ENCODE data around the gene PNLDC1.

PNLDC1 gene, protein sequence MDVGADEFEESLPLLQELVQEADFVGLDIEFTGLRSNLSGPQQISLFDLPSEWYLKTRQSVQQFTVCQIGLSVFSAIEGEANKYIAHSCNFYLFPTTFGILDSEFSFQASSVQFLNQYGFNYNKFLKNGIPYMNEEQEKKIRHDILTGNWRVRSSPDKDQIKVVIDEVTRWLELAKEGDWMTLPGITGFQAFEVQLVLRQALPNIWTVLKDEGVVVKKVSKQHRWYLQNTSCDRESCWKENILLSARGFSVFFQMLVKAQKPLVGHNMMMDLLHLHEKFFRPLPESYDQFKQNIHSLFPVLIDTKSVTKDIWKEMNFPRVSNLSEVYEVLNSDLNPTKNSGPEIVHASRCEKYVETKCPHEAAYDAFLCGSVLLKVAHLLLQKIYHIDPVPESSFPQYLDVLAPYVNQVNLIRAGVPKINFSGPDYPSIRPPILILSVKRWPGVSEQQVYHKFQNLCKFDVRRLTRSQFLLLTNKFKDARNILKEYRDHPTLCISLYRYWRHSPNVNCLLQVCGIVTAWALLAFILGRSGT

DNA sequence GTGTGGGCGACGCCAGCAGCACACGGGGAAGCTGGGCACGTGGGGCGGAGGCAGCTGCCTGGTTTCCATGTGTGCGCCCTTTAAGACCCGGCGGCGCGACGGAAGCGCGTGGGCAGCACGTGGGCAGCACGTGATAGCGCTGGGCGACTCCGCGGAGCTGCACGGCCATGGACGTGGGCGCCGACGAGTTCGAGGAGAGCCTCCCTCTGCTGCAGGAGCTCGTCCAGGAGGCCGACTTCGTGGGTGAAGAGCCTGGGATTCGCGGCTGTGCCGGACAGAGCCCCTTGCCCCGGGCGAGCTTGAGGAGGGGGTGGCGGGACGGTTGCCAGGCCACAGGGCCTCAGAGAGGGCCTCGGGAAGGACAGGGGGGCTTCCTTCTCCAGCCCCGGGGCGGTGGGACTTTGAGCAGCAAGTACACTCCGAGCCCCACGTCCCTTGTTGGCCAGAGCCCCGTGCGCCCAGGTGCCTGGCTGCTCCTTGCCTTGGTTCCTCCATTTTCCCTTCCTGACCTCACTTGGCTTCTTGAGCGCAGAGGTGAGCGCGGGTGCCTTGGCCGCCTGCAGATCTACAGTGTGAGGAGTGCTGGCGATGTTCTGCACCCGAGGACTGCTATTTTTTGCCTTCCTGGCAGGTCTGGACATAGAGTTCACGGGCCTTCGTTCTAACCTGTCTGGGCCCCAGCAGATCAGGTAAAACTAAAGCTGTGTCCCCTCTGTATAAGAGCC lies at the start of gene PNLDC1:
TSS of gene PNLDC1 (plus strand) at position 136 of the 725 bp plus-strand sequence. CDS start at position 168, 32 bp downstream.
- DNase-seq, result no peak

DNA sequence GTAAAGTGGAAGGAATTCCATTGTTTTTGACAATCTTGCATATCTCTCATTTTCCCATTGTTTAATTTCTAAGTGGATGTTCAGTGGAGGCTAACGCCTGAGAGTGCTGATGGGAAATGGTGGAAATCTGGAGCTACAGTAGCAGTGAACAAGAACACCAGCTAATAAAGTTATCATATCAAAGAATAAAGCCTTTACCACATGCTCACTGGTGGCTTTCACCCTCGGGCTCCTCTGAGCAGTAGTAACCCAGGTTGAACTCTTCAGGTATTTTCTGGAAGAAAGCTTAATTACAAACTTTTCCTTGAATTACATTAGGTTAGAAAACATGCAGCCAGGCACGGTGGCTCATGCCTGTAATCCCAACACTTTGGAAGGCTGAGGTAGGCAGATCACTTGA lies 48.6 kb upstream of the PNLDC1 start:
- no peak for DNase-seq

DNA sequence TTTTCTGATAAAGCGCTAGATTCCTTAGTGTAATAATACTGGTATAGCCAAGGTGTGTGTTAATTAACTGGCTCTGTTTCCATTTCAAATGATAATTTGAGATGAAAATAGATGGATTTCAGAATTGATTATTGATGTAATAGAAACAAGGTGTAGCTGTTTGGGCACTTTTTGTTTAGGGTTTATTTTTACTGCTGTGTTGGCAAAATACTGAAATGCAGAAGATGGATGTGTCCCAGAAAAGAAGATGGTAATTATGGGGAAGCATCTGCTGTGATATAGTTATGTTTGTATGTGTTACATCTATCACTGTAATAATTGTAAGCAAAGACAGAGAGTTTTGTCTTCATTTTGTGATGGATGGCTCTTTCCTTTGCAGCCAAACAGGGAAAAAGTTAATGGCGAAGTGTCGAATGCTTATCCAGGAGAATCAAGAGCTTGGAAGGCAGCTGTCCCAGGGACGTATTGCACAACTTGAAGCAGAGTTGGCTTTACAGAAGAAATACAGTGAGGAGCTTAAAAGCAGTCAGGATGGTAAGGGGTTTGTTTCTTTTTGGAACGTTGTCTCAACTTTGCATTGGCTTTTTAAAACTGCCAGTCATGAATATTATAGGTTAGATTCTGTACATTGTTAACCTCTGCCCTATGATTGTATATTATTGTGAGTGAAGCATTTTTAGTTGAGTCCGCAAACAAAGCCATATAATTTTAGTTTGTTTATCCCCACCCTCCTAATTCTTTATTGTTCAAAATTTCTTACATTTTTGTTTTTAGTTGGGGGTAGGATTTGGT lies 46.8 kb upstream of the PNLDC1 start:
- no peak for DNase-seq

DNA sequence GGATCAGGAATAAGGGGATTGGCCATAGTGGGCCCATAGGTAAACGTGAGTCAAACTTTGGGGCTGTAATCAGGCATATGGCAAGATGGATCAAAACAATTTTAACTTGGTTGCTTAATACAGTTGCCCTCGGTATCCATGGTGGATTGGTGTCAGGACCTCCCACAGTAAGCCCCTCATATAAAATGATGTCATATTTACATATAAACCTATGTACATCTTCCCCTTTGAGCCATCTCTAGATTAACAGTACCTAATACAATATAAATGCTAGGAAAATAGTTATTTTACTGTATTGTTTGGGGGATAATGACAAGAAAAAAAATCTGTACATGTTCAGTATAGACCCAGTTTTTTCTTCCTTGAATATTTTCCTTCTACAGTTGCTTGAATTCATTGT lies 45.7 kb upstream of the PNLDC1 start:
- no peak for DNase-seq

DNA sequence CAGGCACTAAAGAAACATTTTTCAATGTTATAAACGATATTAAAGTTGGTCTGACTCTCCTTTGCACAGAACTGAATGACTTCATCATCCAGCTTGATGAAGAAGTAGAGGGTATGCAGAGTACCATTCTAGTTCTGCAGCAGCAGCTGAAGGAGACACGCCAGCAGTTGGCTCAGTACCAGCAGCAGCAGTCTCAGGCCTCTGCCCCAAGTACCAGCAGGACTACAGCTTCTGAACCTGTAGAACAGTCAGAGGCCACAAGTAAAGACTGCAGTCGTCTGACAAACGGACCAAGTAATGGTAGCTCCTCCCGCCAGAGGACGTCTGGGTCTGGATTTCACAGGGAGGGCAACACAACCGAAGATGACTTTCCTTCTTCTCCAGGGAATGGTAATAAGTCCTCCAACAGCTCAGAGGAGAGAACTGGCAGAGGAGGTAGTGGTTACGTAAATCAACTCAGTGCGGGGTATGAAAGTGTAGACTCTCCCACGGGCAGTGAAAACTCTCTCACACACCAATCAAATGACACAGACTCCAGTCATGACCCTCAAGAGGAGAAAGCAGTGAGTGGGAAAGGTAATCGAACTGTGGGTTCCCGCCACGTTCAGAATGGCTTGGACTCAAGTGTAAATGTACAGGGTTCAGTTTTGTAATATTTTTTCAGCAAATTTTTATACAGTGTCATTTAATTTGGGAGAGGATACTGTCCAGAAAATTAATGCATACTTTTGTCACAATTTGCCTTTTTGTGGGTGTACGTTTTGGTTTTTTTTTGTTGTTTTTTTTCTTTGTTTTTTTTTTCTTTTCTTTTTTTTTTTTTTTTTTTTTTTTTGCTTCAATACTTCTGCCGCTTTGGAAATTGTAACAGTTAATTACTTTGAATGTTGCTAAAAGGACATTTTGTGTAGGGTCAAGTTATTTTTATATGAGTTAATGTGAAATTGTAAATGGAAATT lies 44.8 kb upstream of the PNLDC1 start:
- DNase-seq, result no peak

DNA sequence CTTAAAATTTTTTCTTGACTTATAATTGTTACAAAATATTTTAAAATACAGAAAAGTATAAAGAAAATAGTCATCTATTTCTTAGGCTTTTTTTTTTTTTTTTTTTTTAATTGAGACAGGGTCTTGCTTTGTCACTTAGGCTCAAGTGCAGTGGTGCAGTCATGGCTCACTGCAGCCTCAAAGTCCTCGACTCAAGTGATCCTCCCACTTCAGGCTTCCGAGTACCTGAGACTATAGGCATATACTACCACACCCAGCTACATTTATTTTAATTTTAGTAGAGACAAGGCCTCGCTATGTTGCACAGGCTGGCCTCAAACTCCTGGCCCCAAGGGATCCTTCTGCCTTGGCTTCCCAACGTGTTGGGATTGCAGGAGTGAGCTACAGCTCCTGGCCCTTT lies 43.6 kb upstream of the PNLDC1 start:
- no peak for DNase-seq

DNA sequence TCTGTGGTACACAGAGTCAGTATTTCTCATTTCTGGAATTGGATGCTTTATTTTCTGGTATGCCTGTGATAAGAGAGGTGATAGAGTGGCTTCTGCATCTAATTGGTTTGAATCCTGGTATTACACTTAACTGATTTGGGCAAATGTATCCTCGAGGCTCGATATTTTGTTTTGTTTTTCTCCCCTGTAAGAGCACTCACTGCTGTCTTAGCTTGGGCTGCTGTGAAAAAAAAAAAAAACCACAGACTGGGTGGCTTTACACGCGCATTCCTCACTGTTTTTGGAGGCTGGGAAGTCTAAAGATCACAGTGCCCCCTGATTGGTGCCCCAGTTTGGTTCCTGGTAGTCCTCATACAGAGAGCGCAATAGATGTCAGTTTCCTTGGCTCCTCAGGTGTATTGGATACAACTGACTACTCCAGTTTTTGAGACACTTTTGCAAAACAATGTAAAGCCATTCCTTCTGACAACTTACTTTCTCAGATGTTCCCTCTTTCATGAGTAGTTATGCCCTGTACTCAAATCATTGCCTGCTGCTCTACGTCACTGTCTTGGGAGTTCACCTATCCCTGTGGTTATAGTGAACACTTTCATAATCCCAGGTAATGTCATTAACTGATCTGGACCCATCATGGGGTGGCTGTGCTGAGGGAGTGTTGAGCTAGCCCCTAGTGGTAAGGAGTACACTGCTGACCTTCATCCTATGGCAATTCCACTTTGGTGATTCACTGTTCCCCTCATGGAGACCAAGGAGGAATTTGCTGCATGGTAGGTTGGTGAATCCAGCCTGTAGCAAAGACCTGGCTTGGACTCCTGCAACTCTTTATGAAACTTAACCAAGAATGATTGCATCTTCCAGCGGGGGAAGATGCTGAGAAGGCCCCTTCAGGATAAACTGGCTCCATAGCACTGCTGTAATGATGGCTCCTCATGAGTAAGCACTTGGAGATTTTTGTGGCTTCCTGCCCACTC lies 41.8 kb upstream of the PNLDC1 start:
- DNase-seq, result no peak

DNA sequence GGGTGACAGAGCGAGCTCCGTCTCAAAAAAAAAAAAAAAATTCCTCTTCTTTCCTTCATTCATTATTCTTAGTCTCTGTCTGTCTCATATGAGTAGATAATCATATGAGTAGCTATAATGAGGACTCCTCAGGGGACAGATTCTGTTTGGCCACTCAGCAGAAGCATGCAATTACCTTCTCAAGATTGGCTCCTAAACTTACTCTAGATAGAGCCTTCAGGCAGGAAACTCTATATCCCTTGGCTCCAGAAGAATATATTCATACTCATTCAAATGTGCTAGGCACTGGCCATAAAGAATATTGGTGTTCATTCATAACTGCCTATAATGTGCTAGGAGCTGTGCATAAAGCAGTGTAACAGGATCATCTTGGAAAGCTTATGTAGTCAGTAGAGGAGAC lies 40.4 kb upstream of the PNLDC1 start:
- DNase-seq, result no peak

DNA sequence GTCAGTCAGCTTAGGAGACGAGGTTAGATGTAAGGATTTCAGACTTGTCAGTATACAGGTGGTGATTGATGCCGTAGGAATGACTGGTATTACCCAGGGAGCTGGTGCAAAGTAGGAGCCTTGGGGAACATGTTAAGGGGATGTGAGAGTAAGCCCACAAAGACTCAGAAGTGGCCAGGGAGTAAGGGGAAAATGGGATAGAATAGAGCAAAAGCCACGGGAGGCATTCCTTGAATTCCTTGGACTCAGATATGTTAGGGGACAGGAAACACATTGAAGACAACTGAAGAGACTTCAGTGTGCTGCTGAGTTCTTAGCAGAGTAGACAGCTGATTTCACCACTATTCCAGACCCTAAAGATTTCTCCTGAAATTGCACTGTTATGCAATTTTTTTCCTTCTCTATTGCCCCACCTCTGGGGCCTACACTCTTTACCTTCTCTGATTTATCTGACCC lies 39.4 kb upstream of the PNLDC1 start:
- DNase-seq, result no peak

DNA sequence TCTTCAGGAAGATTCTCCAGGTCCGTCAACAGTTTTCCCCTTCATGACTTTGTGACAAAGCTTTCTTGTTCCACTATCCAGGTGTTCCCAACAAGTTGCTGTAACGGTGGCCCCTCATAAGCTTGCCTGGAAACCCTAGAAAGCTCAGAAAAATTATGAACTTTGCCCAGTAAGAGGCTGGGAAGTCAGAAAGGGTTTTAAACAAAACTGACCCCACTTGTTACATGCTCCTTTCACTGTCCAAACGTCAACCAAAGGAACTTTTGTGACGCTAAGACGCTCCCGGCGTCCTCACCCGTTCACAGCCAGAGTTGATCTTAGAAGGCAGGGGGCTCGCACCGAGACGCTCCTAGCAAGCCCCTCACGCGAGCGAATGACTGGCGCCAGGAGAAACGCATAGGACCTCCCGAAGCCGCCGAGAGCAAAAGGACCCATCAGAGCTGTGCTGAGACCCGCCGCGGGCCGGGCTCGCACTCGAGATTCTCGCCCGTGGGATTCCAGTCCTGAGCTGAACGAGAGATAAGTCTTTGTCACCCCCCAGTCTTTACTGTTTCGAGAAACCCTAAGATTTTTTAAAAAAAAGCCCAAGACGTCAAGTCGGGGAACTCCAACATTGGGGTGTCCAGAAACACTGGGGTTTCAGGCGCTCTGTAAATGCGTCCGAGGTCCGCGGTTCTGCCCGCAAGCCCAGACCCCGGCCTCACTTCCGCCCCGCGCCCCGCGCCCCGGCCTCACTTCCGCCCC lies 38.8 kb upstream of the PNLDC1 start:
- DNase-seq, result peak; percentile 28

DNA sequence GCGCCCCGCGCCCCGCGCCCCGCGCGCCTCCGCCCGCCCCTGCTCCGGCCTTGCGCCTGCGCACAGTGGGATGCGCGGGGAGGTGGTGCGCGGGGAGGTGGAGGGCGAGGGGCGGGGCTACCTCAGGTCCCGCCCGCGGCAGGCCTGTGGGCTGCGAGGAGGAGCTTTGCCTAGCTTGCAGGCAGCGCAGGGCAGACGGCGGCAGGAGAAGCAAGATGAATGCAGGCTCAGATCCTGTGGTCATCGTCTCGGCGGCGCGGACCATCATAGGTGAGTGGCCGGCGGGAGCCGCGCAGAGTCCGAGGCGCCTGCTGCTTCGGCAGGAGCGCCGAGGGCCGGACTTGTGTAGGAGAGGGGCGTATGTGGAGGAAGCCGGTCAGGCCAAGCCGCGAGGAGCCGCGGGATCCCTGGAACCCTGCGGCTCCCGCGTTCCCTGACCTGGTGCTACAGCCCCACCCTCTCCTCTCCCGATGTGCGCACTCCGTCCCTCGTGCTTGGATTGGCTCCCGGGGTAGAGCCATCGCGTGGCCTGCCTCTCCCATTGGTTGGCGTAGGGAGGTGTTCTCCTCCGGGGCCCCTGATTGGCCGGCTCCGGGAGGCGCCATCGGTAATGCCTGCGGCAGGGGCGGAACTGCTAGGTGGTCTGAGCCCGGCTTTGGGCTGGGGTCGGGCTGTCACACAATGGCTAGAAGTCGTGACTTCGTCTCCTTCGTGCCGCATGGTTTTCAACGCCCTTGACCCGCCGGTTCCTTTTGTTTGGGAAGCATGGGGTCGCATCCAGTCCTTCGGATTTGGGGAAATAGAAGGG lies 38.0 kb upstream of the PNLDC1 start, which contains the start of gene ACAT2:
TSS of gene ACAT2 (plus strand) at position 173 of the 808 bp plus-strand sequence. CDS start at position 216, 43 bp downstream.
- peak; percentile 92 for DNase-seq

DNA sequence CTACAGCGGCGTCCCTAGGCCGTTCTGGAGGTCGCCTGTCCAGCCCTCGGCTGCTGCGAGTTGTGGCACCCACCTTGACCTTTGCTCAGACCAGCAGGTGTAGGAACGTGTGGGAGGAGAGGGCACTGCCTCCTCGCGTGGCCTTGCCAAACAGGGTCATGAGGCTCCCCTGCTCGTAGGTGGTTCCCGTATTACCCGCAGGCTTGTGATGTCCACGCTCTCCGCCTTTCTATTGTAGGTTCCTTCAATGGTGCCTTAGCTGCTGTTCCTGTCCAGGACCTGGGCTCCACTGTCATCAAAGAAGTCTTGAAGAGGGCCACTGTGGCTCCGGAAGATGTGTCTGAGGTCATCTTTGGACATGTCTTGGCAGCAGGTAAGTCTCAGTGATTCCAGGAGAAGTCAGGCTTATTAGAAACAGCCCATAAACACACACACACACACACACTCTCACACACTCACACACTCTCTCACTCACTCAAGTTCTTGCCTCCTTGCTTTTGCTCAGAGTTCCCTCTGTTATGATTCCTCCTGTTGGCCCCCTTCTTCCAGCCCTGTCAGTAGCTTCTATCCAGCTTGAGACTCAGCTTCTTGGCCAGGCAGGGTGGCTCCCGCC lies 37.3 kb upstream of the PNLDC1 start:
- peak; percentile 15 for DNase-seq

DNA sequence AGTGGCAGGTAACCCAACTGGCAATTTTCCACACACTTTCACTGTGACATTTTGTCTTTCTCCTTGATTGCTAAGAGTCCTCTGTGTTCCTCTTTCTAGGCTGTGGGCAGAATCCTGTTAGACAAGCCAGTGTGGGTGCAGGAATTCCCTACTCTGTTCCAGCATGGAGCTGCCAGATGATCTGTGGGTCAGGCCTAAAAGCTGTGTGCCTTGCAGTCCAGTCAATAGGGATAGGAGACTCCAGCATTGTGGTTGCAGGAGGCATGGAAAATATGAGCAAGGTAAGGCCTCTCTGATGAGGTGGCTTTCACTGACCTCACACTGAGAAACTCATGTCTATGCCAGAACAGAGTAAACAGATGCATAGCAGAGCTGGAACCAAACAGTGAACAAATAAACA lies 33.2 kb upstream of the PNLDC1 start:
- no peak for DNase-seq

DNA sequence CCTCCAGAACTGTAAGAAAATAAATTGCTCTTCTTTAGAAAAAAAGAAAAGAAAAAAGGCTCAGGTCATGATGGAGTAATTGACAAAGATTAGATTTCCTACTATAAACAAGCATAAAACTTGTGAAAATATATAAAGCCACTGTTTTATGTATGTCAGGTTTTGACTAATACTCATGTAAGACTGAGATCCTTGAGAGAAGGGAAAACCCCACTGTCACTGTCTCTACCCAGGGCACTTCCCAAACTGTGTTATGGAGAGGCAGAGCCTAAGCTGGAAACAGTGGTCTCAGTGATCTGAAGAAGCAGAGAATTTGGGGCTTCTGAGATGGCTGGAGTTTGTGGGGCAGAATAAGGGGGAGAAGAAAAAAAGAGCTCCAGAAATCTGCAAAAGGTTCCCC lies 30.6 kb upstream of the PNLDC1 start:
- DNase-seq, result no peak

DNA sequence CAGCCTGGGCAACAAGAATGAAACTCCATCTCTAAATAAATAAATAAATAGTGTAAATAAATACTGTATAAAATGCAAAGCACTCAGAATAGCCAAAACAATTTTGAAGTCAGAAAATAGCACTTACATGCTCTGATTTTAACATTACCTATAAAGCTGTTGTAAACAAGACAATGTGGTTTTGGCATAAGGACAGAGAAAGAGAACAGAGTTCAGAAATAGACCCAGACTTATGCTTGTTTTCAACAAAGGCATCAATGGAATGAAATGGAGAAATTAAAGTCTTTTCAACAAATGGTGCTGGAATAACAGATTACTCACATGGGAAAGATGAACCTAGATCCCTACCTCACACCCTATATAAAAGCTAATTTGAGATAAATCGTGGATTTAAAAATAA lies 27.9 kb upstream of the PNLDC1 start:
- DNase-seq, result no peak

DNA sequence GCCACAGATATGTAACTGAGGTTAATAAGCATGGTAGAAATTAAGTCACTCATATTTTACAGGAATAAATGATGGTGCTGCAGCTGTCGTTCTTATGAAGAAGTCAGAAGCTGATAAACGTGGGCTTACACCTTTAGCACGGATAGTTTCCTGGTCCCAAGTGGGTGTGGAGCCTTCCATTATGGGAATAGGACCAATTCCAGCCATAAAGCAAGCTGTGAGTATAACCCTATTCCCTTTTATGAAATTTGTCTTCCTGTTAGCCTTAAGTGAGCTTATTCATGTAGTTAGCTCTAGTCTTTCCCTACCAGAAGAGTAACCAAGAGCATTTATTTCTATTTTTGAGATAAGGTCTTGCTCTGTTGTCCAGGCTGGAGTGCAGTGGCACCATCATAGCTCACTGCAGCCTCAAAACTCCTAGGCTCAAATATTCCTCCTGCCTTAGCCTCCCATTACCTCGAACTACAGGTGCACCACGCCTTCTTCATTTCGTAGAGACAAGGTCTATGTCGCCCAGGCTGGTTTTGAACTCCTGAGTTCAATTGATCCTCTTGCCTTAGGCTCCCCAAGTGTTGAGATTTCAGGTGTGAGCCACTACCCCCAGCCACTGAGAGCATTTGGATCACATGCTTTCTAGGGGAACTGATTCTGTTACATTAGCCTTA lies 22.7 kb upstream of the PNLDC1 start:
- no peak for DNase-seq

DNA sequence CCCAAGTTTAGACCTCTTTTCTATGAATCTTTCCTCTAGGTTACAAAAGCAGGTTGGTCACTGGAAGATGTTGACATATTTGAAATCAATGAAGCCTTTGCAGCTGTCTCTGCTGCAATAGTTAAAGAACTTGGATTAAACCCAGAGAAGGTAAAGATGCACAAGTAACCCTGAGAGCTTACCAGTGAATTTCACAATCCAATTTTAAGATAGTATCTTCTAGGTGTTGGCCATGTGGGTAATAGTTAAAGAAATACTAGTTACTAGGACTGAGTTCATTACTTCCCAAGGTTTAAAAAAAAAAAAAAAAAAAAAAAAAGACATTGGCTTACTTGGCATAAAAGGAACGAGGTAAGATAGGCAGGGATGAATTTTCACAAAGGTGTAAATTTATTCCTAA lies 21.9 kb upstream of the PNLDC1 start:
- no peak for DNase-seq
